GM19328 (cell line): ENCODE measurements around the gene LRRC73.
A peak's percentile ranks its signal among the peaks of the same experiment; 100 is the strongest.

Source experiments
- ATAC-seq: cut with Tn5 transposase; IDR thresholded peaks from one replicate; pipeline ENCODE4 v1.9.1; 2021; ENCODE audit warnings: mild to moderate bottlenecking, moderate library complexity; ENCODE audit not compliant: unreplicated experiment

LRRC73 gene

DNA sequence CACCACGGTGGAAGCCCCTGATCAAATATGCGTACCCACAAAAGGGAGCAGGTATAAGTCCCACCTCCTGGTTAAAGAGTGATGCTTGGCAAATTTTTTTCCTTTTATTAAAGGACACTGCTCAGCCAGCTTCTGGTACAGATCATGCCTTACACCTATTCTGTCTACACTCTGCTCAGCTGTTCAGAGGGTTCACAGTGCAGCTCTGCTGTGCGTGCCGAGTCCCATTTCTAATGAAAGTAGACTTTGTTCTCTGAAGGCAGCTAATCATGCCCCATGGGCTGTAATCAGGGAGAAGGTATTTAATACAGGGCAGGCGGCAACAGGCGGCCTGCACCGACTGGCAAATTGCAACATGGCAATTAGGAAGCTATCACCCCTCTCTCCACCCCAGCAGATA is 16.3 kb downstream of the LRRC73 start:
- ATAC-seq: no peak

GRCh38 chr6:43493230-43493629 is 16.9 kb downstream of the LRRC73 start:
- ATAC-seq: no peak

- no peak for ATAC-seq
Observed at GRCh38 chr6:43492673-43493072, 17.5 kb downstream of the LRRC73 start.

- no peak for ATAC-seq
Observed at GRCh38 chr6:43491750-43492661, 18.1 kb downstream of the LRRC73 start.

GRCh38 chr6:43490523-43490939 is 19.6 kb downstream of the LRRC73 start:
- ATAC-seq: no peak

DNA sequence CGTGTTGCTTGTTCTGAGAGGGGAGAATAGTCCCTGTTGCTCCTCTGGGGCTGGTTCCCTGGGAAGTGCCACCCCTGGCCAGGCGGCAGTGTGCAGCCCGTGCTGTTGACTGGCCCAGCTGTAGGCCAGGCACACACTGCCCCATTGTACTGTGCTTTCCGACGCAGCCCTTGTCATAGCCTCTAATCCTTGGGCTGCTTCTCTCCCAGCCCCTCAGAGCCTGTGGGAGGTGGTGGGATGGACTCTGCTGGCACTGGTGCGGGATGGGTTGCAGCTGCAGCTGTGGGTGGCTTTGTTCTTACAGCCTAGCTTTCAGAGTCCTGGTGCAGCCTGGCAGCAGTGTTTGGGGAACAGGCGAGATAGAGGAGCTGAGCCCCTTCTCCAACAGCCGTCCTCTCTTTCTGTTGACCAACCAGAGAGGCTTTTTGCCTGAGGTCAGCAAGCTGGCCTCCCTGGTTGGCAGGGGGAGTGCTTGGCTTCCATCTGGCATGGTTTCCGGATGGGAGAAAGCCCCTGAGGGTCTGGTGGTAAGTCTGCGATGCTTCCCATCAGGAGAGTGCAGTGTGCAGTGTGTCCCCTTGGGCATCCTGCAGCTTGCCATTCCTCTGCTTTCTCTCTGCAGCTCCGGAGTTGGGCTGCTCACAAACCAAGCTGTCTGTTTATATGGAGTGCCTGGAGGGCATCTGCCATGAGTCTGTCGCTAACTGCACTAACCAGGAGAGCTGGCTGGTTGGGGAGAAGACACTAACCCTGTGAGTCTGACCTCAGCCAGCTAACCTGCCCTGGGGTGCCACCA is 20.7 kb downstream of the LRRC73 start:
- ATAC-seq: no peak

DNA sequence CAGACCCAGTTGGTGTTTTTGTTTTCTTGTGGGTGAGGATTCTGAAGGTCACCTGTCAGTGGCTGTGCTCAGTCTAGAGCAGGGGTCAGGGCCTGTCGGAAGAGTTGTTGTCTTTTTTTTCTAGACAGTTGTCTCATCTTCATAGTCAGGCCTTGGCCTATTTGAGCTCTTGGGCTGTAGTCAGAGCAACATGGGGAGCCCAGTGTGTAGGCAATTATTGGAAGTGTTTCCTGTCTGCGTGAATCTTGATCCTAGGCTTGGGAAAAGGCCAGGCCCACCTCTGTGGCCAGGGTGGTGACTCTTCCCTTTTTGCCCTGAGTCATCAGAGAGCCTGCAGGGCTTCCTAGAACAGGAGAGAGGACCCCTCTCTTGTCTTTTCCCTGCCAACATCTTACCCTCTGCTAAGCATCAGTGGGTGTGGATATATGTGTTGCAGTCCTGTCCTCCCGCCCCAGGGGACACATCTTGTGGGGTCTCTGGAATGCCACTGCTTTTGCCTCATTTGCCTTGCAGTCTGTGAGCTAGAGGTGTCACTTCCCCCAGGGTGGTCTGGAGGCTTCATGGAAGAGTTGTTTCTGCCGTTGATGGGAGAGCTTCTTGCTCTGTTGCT is 21.4 kb downstream of the LRRC73 start:
- no peak for ATAC-seq

DNA sequence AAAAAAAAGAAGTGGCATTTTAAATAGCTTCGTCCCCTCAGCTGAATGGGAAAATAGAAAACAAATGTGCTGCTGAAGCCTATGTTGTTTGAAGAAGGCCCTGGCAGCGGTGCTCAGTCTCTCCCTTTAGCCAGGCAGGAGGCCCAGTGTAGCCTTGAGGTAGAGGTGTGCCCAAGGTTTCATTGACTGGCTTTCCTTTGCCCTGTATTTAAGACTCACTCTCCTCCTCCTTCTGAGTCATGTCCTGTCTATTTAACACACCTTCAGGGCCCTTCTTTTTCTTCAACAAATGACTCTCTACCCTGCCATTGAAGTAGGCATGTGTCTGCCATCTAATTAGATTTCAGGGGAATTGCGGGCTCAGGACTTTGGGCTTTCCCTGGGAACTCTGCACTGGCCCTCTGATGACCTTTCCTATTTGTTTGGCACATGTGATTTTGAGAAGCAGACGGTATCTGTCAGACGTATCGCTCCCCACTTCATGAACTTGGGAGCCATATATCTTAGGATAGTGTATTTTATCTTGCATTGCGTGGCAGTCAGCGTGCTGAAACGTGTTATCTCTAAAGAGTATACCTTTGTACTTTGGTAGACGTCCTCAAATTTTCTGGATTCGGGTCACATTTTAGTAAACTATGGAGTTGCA is 28.4 kb downstream of the LRRC73 start:
- ATAC-seq: no peak

GRCh38 chr6:43481075-43481474 is 29.1 kb downstream of the LRRC73 start:
- no peak for ATAC-seq

- no peak for ATAC-seq
Observed at GRCh38 chr6:43478008-43478372, 32.2 kb downstream of the LRRC73 start.

DNA sequence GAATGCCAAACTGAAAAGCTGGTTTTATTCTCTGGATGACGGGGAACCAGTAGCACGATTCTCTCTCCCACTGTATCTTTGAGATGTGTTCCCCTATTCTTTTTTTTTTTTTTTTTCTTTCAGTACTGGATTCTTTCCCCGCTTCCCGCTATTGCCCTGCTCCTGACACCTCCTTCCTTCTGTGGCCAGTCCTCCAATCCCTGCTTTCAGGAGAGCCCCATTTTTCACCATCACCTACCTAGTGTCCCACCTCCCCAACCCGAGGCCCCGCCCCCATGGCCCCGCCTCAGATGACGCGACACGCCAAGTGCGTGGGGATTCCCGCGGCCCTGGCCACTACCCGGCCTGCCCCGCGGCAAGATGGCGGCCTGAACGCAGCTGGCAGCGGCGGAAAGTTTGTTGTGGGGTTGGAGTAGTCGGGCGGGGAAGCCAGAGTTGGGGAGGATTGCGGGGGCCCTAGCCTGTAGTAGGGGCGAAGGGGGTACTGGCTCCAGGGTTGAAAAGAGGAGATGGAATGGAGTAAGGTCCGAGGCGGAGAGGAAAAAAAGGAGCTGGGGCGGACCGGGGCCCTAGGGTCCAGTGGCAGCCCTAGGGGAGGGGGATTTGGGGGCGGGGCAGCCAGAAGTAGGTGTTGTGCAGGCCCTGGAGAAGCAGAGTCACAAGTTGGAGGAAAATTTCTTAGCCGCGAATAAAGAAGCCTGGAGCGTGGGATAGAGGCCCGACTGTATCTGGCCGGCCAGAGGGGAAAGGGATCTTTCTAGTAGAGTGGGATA is 32.7 kb downstream of the LRRC73 start, which contains the start of gene TJAP1:
Gene TJAP1 (plus strand): TSS at position 336 of the 773 bp plus-strand sequence. CDS start 21,432 bp downstream, outside the sequence.
- peak; percentile 85 for ATAC-seq

DNA sequence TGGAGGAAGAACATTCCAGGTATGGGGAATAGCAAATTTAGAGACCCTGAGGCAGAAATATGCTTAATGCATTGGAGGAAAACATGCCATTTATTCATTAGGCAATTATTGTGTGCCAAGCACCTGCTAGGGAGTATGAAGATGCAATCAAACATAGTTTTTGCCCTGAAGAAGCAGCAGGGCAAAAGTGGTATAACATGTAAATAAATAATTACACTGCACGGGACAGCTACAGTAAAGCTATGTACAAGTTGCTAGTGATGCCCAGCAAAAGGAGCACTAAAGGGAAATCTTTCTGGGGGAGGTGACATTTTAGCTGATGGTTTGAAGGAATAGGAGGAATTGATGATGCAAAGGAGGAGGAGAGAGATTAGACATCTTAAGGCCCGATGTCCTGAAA is 33.4 kb downstream of the LRRC73 start:
- ATAC-seq: no peak

DNA sequence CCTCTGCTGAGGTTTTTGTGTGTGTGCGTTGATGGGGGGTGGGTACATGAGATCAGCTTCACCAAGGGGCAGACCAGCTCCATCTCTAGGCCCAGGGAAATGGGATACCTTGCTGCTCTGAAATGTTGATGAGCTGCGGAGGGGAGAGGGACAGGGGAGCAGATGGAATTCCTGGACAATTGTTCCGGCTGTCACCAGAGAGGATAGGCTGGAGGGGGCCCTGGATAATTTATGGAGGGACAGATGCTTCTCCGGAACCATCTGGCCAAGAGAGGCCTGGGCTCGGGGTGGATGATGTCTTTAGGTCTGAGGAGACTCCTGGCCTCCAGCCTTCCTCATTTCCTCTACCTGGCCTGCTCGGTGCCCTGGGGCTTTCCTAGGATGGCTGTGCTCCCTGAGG is 34.6 kb downstream of the LRRC73 start:
- no peak for ATAC-seq

DNA sequence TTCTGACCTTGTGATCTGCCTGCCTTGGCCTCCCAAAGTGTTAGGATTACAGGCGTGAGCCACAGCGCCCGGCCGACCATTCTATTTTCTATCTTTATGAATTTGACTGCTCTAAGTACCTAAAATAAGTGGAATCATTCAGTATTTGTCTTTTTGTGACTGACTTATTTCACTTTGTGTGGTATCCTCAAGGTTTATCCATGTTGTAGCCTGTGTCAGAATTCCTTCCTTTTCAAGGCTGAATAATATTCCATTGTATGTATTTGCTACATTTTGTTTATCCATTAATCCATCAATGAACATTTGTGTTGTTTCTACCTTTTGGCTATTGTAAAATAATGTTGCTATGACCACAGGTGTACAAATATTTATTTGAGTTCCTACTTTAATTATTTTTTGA is 37.6 kb downstream of the LRRC73 start:
- ATAC-seq: no peak

DNA sequence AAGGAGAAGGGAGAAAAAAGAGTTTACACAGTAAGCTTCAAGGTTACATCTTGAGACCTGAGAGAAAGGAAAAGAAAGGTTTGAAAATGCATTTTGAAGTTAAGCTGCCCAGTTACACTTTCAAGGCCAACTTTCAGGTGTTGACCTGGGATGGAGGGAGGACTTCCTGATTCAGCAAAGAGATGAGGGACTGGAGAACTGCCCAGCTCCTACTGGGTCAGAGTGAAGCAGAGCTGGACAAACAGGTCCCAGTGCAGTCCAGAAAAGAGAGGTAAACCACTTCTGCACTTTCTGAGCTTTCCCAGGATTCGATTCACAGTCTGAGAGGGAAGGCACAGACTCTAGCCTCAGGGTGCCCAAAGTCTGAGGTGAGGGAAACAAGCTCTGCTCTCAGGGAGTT is 38.7 kb downstream of the LRRC73 start:
- ATAC-seq: no peak

DNA sequence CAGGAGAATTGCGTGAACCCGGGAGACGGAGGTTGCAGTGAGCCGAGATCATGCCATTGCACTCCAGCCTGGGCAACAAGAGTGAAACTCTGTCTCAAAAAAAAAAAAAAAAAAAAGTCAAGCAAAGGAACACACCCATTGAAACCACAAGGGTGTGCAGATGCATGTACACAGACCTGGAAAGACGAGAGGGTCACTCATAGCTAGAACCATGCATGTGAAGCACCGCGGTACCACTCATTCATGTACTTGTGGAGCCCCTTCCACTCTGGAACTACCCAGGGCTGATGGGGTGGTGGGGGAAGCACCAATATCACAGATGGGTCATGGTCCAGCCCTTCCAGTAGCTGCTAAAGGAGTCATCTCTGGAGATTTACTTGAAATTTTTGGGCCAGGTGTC is 40.2 kb downstream of the LRRC73 start:
- no peak for ATAC-seq

DNA sequence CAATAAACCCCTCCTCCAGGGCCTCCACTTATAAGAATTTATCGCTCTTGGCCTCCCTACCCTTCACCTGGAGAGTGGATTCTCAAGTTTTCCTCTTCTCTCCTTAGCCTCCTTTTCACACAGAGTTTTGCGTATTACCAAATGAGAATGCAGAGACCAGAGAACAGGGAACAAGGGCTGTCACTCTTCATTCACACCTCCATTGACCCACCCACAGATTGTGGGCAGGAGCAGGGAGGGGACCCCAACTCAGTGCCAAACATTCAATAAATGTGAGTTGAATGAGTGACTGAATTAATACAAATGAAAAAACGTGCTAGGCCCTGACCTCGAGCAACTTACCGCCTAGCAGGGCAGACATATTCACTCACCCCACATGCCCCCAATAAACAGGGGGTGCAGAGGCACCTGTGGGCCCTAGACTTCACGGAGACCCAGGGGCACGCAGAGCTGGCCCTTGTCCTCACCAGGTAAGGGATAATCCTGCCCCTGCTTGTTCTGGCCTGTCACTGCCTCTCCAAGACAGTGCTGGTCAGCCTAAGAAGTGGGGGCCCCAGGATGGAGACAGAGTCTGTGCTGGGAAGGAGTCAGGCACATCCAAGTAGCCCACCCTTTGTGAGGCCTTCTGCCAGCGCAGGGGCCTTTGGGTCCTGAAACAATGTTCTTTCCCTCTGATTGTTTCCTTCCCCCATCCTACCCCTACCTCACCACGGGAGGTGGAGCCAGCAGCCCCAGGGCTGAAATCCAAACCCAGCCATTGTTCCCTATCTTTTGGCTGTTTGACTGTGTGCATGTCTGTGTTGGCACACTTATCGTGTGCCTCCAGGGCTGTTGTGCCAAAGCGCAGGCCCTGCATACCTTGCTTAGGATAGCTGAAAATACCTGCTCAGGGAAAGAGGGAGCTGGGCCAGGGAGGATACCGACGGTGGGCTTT is 41.1 kb downstream of the LRRC73 start:
- ATAC-seq: no peak

DNA sequence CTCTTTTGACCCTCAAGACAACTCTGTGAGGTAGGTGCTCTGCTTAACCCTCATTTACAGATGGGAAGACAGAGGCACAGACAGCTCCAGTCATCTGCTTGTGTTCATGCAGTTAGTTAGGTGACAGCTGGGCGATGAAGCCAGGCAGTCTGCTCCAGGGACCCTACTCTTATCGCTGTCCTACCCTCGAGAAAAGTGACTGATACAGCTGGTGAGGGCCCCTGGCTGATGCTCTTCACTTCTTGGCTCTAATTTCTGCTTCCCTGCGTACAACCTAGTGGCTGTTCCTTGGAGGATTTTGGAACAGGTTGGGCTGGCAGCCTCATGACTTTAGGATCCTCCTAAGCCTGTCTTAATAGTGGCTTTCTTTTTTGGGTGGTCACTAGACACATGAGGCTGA is 41.9 kb downstream of the LRRC73 start:
- ATAC-seq: no peak

- no peak for ATAC-seq
Observed at GRCh38 chr6:43467752-43468151, 42.4 kb downstream of the LRRC73 start.
